HG03280 (cell line): ENCODE results near the gene MXI1.
"Not testable (repeated sequence)": the region's sequence is repeated elsewhere in the genome, so short reads cannot be mapped to it uniquely, and the experiment has no call there.

Source experiments
- ATAC-seq: cut with Tn5 transposase; IDR thresholded peaks from one replicate; pipeline ENCODE4 v1.9.1; 2021; ENCODE audit warnings: mild to moderate bottlenecking, moderate library complexity; ENCODE audit not compliant: unreplicated experiment

The MXI1 gene

GRCh38 chr10:110181451-110181850 is 26.0 kb upstream of the MXI1 start:
- ATAC-seq: no peak

GRCh38 chr10:110181911-110182310 is 25.5 kb upstream of the MXI1 start:
- no peak for ATAC-seq

- no peak for ATAC-seq
Observed at GRCh38 chr10:110184398-110184797, 23.0 kb upstream of the MXI1 start.

GRCh38 chr10:110185646-110186182 is 21.7 kb upstream of the MXI1 start:
- ATAC-seq: not testable (repeated sequence)

- no peak for ATAC-seq
Observed at GRCh38 chr10:110190170-110190569, 17.2 kb upstream of the MXI1 start.

GRCh38 chr10:110192552-110192951 is 14.9 kb upstream of the MXI1 start:
- ATAC-seq: peak; percentile 43

GRCh38 chr10:110200503-110200902 is 6.9 kb upstream of the MXI1 start:
- ATAC-seq: no peak

- ATAC-seq: not testable (repeated sequence)
Observed at GRCh38 chr10:110201046-110201445, 6.4 kb upstream of the MXI1 start.

GRCh38 chr10:110203500-110204455 is 3.6 kb upstream of the MXI1 start:
- ATAC-seq: no peak

- ATAC-seq: no peak
Observed at GRCh38 chr10:110205051-110205675, 2.2 kb upstream of the MXI1 start.

- ATAC-seq: no peak
Observed at GRCh38 chr10:110207805-110208613, 604 bp downstream of the MXI1 start.

- no peak for ATAC-seq
Observed at GRCh38 chr10:110208614-110209453, 1.4 kb downstream of the MXI1 start.

- no peak for ATAC-seq
Observed at GRCh38 chr10:110209454-110209925, 2.1 kb downstream of the MXI1 start.

- ATAC-seq: no peak
Observed at GRCh38 chr10:110209926-110210673, 2.7 kb downstream of the MXI1 start.

GRCh38 chr10:110210674-110211464 is 3.5 kb downstream of the MXI1 start:
- peak; percentile 72 for ATAC-seq

- ATAC-seq: no peak
Observed at GRCh38 chr10:110211465-110211843, 4.0 kb downstream of the MXI1 start.

GRCh38 chr10:110212119-110213006 is 5.0 kb downstream of the MXI1 start:
- ATAC-seq: no peak
